Activated naive CD4-positive, alpha-beta T cell treated with anti-CD3 and anti-CD28 coated beads for 36 hours (primary cell): ENCODE measurements around the gene PAOX. TPM values are rescaled to one million over a fixed set of nuclear protein-coding genes. Genes with fewer than 3 reads are reported as not detected.

ENCODE experiments used
- CTCF ChIA-PET: fragments of 350-600 bp; sonication (Branson Sonifier 250); formaldehyde crosslinking; loops from one replicate; lab custom pipeline; 2021; ENCODE audit warnings: antibody characterized with exemption; lab: Charles Lee
- DNase-seq: peaks from one replicate; pipeline ENCODE4 v3.0.0-alpha.2; 2020
- H3K27ac Mint-ChIP-seq: one replicate; pipeline ENCODE4 v1.8.0; 2021; ENCODE audit warnings: mild to moderate bottlenecking, mixed read lengths
- H3K27me3 Mint-ChIP-seq: one replicate; pipeline ENCODE4 v1.8.0; 2021; ENCODE audit warnings: low read depth, mixed read lengths
- H3K36me3 Mint-ChIP-seq: one replicate; pipeline ENCODE4 v1.8.0; 2021; ENCODE audit warnings: low read depth, mixed read lengths
- H3K4me1 Mint-ChIP-seq: one replicate; pipeline ENCODE4 v1.8.0; 2021; ENCODE audit warnings: low read depth, mixed read lengths
- H3K4me3 Mint-ChIP-seq: one replicate; pipeline ENCODE4 v1.8.0; 2021; ENCODE audit warnings: mild to moderate bottlenecking, moderate library complexity, mixed read lengths
- H3K9me3 Mint-ChIP-seq: one replicate; pipeline ENCODE4 v1.8.0; 2021; ENCODE audit warnings: mixed read lengths
- intact Hi-C: fragments of 100-400 bp; cut with micrococcal nuclease; formaldehyde crosslinking; loops from one replicate; pipeline ENCODE4 v1.15.1; 2023
- total RNA-seq, 2 experiments: library from RNA; stranded (reverse); gene quantifications; one replicate each; pipeline ENCODE4 v1.2.3, GENCODE V29; 2021

PAOX gene
- 1 to 10 TPM; 4.4 to 5.0 TPM for total RNA-seq

DNA sequence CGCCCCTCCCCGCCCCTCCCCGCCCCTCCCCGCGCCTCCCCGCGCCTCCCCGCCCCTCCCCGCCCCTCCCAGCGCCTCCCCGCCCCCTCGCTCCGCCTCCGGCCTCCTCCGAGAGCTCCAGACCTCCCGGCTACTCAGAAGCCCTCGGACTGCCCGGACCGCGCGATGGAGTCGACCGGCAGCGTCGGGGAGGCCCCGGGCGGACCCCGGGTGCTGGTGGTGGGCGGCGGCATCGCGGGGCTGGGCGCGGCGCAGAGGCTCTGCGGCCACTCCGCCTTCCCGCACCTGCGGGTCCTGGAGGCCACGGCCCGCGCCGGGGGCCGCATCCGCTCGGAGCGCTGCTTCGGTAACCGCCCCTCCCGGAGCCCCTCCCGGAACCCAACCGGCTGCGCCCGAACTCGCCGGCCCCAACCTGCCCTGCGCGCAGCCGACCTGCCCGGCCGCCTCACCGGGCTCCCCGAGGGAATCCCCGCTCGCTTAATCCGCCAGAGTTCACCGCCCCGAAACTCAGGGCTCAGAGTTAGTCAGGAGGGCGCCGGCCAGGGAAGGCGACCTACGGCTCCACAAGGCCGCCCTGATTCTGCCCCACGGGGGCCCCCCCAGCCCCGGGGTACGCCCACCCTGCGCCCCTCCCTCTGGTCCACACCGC, at the start of gene PAOX:
TSS of gene PAOX (plus strand) at position 111 of the 649 bp plus-strand sequence. CDS start at position 166, 55 bp downstream.
- Mint-ChIP-seq H3K4me1 (peaks cover 3% of the 10 kb centered on the region), H3K27ac (peak within 1 kb of the TSS; percentile 30), H3K4me3 (peak within 1 kb of the TSS; percentile 74), H3K36me3 (no peaks in the 10 kb centered on the region), H3K27me3 (no peaks in the 10 kb centered on the region), H3K9me3 (no peaks in the 10 kb centered on the region)
- intact Hi-C loops: loop anchor here (1.0 to 5.0 kb wide), 4 partner anchors 11 to 122 kb away; partner anchors contain the start of genes TUBGCP2 and ZNF511
- CTCF ChIA-PET: no interaction called here
- DNase-seq: peak; percentile 80

DNA sequence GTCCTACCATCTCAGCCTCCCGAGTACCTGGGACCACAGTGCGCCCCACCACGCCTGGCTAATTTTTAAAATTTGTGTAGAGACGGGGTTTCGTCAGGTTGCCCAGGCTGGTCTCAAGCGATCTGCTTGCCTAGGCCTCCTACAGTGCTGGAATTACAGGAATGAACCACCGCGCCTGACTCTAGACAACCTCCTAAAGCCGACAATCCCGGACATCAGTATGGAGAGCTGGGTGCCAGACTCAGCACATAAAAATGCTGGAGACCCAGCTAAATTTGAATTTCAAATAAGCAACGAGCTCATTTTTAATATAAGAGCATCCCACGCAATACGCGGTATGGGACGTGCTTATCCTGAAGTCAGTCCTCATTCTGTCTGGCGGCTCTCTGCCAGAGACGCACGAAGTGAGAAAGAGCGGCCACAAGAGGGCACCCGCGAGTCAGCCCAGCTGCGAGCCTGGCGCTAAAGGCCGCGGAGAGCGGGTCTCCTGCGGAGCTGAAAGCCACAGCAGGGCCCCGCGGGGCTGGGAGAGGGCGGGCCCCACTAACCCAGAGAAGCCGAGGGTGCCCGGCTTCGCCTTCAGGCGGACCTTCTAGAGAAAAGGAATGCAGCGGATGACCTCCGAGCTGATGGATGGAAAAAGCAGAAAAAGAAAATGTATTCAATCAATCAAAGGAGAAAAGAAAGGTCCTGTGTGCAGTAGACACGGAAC, 49.4 kb upstream of the PAOX start:
- CTCF ChIA-PET: interaction anchor here (0.6 to 2.1 kb wide), 42 partner anchors 9 to 476 kb away, joined by 3 to 16 read pairs (median 4); no protein-coding TSS in a partner anchor
- Mint-ChIP-seq H3K4me1 (peaks cover 14% of the 10 kb centered on the region), H3K27me3 (peaks cover 42% of the 10 kb centered on the region), H3K36me3 (no peaks in the 10 kb centered on the region), H3K27ac (no peak overlapping the region), H3K9me3 (no peaks in the 10 kb centered on the region), H3K4me3 (peak overlapping the region; percentile 24)
- peak; percentile 90 for DNase-seq
- intact Hi-C loops: loop anchor here (1.0 to 5.0 kb wide), 5 partner anchors 43 to 280 kb away; partner anchors contain the start of gene ECHS1

DNA sequence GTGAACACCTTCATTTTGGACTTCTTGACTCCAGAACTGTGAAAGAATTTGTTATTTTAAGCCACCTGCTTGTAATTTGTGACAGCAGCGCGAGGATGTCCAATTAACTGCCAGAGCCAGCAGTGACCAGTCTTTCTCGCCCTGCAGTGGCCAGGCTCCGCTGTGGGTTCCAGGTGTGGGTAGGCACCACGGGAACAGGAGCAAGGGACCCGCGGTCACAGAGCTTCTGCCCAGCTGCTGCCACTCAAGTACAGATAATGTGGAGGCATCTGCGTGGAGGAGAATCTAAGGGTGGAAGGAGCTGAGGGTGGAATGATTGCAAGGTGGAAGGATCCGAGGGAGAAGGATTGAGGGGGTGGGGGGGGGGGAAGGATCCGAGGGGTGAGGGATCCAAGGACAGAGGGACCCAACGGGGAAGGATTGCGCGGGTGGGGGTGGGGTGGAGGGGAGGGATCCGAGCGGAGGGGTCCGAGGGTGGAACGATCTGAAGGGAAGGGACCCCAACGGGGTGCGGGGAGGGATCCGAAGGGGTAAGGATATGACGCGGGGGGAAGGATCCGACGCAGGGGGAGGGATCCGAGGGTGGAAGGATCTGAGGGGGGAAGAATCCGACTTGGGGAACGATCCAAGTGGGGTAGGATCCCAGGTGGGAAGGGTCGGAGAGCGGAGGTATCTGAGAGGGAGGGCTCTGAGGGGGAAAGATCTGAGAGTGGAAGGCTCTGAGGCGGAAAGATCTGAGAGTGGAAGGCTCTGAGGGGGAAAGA, 45.9 kb upstream of the PAOX start:
- intact Hi-C loops: no loop called here
- no peak for DNase-seq
- Mint-ChIP-seq H3K36me3 (no peaks in the 10 kb centered on the region), H3K27me3 (peaks cover 23% of the 10 kb centered on the region), H3K9me3 (no peaks in the 10 kb centered on the region), H3K27ac (no peak overlapping the region), H3K4me3 (no peak overlapping the region), H3K4me1 (peaks cover 12% of the 10 kb centered on the region)
- CTCF ChIA-PET: no interaction called here

DNA sequence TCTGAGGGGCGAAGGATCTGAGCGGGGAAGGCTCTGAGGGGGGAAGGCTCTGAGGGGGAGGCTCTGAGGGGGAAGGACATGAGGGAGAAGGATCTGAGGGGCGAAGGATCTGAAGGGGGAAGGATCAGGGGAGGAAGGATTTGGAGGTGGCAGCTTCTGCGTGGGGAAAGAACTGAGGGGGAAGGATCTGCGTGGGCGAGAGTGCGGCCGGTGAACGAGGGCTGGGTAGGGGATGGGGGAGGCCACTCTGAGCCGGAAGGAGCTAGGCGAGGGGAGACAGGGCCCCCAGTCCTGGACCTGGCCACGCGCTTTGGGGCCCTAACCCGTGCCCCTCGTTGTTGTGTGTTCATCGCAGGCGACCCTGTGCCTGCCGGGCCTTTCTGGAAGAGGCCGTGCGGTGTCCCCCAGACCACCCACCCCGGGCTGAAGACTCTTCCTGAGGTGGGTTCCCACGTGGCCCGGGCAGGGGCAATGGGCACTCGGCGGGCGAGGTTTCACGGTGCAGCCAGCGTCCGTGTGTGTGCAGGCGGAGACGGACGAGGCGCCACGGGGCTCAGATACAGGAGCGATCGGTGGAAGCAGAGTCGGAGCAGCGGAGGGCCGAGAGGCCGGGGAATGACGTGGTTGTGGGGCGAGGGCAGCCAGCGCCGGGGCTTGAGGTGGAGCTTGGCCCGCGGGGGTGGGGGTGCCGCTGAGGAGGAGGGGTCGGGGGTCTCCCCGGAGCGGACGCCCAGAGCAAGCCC, 44.4 kb upstream of the PAOX start:
- Mint-ChIP-seq H3K27ac (no peak overlapping the region), H3K4me1 (peaks cover 7% of the 10 kb centered on the region), H3K4me3 (peak overlapping the region; percentile 60), H3K9me3 (no peaks in the 10 kb centered on the region), H3K27me3 (peaks cover 12% of the 10 kb centered on the region), H3K36me3 (no peaks in the 10 kb centered on the region)
- intact Hi-C loops: loop anchor here (2.0 kb wide), 1 partner anchor 54 kb away; no protein-coding TSS in a partner anchor
- no peak for DNase-seq
- CTCF ChIA-PET: interaction anchor here (0.8 kb wide), 1 partner anchor 28 kb away, joined by 4 read pairs; no protein-coding TSS in a partner anchor

DNA sequence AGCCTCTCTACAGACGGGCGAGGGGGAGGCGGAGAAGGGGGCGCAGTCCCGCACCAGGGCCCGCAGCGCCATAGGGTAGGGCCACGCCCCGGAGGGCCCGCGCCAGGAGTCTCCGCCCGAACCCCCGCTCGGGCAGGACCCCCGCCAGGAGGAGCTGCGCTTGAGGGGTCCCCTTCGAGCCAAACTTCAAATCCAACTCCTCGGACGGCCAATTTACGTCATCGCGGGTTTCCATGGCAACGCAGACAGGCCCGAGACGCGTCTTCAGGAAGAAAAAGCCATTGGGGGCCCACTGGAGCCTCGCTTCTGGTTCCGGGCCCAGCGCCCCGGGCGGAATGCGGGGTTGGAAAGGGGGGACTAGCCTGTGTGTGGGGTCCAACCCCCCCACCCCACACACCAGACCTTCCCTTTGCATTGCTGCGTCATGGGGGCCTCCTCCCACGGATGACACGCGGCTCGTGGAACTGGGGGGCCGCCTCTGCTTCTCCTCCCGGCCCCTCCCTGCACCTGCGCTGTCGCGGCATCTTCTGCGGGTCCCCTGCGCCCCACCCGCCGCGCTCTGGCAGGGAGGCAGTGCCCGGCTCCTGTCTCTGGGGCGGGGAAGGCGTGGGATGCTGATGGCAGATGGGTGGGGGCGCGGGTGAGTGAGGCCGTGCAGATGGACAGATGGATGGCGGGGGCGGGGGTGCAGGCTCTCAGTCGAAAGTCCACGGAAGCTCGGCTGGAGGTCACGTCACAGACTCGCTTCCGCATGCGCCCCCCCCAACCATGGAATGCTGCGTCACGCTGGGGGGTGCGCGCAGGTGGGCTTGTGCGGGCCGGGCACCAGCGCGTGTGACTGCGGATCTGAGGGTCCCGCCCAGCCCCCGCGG, 43.6 kb upstream of the PAOX start:
- CTCF ChIA-PET: interaction anchor here (0.8 kb wide), 1 partner anchor 29 kb away, joined by 4 read pairs; no protein-coding TSS in a partner anchor
- no peaks in the 10 kb centered on the region for H3K9me3 Mint-ChIP-seq
- intact Hi-C loops: loop anchor here (2.0 kb wide), 1 partner anchor 53 kb away; no protein-coding TSS in a partner anchor
- peak; percentile 84 for DNase-seq
- no peaks in the 10 kb centered on the region for H3K36me3 Mint-ChIP-seq
- H3K27ac Mint-ChIP-seq: no peak overlapping the region
- H3K27me3 Mint-ChIP-seq: peaks cover 12% of the 10 kb centered on the region
- peaks cover 5% of the 10 kb centered on the region for H3K4me1 Mint-ChIP-seq
- H3K4me3 Mint-ChIP-seq: peak overlapping the region; percentile 47

DNA sequence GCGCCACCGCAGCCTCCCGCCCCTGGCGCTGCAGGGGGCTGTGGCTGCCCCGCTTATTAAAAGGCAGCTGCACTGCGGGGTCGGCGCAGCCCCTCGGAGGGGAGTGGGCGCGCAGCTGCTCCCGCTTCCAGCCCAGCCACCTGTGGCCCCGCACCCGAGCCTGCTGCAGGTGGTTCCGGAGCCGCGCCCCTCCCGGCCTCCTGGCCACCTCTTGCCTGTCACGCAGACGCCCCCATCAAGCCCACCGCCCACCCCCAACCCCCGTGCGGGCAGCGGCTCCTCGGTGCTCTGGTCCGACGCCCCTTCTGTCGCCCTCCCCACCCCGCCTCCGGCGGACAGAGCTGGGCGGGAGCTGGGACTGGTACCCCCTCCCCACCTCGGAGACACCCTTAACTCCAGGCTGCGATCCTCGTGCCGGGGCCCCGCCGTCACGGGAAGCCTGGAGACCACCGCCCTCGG, 42.9 kb upstream of the PAOX start:
- Mint-ChIP-seq H3K27me3 (peaks cover 12% of the 10 kb centered on the region), H3K36me3 (no peaks in the 10 kb centered on the region), H3K27ac (no peak overlapping the region), H3K9me3 (no peaks in the 10 kb centered on the region), H3K4me1 (peaks cover 5% of the 10 kb centered on the region), H3K4me3 (no peak overlapping the region)
- no peak for DNase-seq
- CTCF ChIA-PET: no interaction called here
- intact Hi-C loops: no loop called here

DNA sequence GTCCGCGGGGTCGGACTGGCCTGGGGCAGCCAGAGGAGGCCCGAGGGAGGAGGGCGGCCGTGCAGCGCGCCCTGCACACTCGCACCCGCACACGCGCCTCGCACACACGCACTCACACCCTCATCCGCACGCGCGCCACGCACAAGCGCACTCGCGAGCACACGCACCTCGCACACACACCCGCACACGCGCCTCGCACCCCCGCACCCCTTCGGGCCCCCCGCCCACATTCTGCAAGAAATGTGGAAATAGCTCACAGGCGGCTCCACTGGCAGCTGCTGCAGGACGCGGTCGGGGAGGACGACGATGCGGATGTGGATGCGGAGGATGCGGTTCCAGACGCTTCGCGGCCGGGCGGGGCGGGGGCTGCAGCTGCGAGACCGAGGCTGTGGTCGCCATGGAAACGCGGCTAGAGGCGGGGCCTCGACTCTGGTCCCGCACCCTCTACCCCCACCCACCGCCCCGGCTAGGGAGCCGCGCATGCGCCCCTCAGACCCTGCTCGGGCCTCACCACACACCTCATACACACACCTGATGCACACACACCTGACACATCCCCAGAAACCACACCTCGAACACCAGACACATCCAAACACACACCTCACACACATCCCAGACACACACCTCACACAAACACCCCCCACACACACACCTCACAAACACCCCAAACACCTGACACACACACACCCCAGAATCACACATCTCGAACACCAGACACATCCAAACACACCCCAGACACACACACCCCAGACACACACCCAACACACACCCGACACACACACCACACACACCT, 42.3 kb upstream of the PAOX start, which contains the start of gene CALY:
TSS of gene CALY (minus strand) at position 320 of the 793 bp plus-strand sequence. CDS start 7,907 bp downstream, outside the sequence.
- H3K27ac Mint-ChIP-seq: no peak within 1 kb of the TSS
- H3K9me3 Mint-ChIP-seq: no peaks in the 10 kb centered on the region
- intact Hi-C loops: no loop called here
- DNase-seq: peak; percentile 82
- H3K27me3 Mint-ChIP-seq: peaks cover 13% of the 10 kb centered on the region
- no peaks in the 10 kb centered on the region for H3K36me3 Mint-ChIP-seq
- CTCF ChIA-PET: no interaction called here
- peaks cover 5% of the 10 kb centered on the region for H3K4me1 Mint-ChIP-seq
- H3K4me3 Mint-ChIP-seq: peak within 1 kb of the TSS; percentile 47

DNA sequence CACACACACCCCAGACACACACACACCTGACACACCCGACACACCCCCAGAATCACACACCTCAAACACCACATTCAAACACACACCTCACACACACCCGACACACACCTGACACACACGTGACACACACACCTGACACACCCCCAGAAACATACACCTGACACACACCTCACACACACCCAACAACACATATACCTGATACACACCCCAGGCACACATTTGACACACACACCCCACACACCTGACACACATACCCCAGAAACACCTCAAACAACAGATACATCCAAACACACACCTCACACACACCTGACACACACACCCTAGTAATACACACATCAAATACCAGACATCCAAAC, 41.7 kb upstream of the PAOX start:
- Mint-ChIP-seq H3K9me3 (no peaks in the 10 kb centered on the region), H3K4me1 (peaks cover 5% of the 10 kb centered on the region), H3K36me3 (no peaks in the 10 kb centered on the region), H3K27ac (no peak overlapping the region), H3K4me3 (no peak overlapping the region), H3K27me3 (peaks cover 15% of the 10 kb centered on the region)
- intact Hi-C loops: no loop called here
- CTCF ChIA-PET: no interaction called here
- no peak for DNase-seq

DNA sequence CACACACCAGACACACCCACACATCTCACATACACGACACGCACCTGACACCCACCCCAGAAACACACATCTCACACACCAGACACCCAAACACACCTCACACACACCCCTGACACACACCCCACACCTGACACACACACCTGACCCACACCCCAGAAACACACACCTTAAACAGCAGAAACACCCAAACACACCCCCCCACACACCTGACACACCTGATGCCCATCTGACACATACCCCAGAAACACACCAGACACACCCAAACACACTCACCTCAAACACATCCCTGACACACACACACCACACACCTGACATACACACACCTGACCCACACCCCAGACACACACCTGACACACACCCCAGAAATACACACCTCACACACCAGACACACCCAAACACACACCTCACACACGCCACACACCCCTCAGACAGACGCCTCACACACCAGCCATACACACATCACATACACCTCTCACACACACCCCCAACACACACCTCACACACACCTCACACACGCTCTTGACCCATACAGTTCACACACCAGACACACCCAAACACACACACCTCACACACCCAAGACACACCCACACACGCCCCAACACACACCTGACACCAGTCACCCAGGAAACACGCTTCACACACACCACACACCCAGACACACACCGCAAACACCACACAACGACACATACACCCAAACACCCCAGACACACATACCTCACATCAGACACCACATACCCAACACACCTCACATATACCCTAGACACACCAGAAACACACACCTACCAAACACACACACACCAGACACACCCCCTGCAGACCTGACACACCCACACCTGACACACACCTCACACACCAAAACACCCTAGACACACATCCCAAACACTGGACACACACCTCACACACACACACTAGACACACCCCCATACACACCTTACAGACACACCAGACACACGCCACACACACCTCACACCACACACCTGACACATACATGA, 40.7 kb upstream of the PAOX start:
- peaks cover 5% of the 10 kb centered on the region for H3K4me1 Mint-ChIP-seq
- H3K36me3 Mint-ChIP-seq: no peaks in the 10 kb centered on the region
- intact Hi-C loops: no loop called here
- H3K27ac Mint-ChIP-seq: no peak overlapping the region
- H3K9me3 Mint-ChIP-seq: no peaks in the 10 kb centered on the region
- peaks cover 14% of the 10 kb centered on the region for H3K27me3 Mint-ChIP-seq
- DNase-seq: no peak
- CTCF ChIA-PET: no interaction called here
- H3K4me3 Mint-ChIP-seq: no peak overlapping the region
